ENCODE data around the gene RAD51B.
"Not testable (repeated sequence)": the region's sequence is repeated elsewhere in the genome, so short reads cannot be mapped to it uniquely, and the experiment has no call there.

Gene RAD51B

DNA sequence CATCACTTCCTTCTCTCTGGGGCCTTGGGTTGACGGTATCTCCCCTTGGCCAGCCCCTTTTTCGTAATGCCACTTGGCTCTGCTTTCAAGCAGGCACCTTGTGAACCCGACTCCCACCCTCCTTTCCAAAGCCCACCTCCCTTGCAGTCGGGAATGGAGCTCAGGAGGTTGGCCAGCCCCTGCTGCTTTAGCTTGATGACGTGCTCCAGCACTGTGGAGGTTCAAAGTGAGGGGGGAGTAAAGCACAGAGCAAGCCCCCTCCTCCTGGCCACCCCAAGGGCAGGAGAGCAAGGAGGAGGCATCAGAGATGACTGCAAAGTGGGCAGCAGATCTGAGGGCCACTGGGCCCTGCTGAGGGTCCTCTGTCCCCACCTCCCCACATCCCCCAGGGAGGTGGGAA is 869.9 kb downstream of the RAD51B start:
- no peak for FAIRE-seq

- FAIRE-seq, result no peak
Observed at GRCh38 chr14:68690089-68690958, 870.7 kb downstream of the RAD51B start.

DNA sequence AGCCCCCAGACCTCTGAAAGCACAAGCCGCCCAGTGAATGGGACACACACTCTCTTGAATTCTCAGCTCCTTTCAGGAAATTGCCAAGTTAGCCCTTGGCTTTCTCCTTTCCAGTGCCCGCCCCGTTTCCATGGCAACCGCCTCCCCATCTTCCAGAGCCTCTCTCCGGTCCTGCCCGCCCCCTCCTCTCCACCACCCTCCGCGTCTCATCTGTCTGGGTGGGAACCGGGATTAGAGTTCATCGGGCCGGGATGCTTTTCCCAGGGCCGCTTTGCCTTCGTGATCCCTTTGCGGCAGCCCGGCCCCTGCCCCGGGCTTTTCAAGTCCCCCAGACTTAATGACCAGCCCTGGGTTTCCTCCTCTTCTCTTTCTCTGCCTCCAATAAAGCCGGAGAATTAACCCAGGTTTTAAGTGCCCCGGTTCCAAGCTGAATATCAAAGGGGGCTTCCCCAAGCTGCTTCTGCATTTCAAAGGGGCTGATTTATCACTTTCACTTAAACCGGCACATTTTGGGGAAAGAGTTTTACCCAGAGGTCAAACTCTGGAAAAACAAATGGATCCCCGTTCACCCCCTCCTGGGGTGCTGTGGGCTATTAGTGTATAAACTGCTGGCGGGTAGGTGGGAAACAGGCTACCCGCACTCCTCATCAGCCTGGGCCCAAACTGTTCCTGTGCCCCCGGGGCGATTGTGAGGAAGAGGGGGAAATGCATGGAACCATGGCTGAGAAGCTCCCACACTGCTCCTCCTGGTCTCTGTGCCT is 871.6 kb downstream of the RAD51B start:
- FAIRE-seq, result no peak

DNA sequence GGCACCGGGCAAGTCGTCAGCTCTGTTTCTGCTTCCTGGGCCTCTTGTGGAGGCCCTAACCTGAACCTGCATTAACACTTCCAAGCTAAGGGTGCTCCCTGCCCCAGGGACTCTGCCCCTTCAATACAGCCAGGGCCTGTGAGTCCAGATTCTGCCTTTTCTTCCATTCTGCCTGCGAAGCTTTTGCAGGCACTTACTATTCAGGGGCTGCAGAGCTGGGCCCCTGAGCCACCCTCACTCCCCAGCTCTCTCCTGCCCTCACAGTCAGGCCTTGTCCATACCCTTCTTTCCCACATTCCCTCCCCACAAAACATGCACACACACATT is 872.2 kb downstream of the RAD51B start:
- no peak for FAIRE-seq

DNA sequence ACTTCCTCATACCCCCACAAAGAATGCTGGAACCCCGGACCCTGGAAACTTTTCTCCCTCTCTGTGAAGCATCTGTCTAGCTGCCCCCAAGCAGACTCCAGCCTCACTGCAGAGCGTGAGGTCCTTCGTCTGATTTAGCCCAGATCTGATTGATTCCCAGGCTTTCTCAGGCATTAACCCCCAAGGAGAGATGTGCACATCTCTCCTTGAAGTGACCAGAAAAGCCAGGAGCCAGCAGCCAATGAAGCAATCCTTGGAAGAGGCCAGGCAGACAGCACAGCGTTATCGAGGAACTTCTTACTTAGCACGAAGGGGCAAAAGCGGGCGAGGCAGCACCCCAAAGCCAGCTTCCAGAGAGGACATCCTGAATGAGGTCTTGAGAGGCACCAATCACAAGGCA is 872.6 kb downstream of the RAD51B start:
- no peak for FAIRE-seq

DNA sequence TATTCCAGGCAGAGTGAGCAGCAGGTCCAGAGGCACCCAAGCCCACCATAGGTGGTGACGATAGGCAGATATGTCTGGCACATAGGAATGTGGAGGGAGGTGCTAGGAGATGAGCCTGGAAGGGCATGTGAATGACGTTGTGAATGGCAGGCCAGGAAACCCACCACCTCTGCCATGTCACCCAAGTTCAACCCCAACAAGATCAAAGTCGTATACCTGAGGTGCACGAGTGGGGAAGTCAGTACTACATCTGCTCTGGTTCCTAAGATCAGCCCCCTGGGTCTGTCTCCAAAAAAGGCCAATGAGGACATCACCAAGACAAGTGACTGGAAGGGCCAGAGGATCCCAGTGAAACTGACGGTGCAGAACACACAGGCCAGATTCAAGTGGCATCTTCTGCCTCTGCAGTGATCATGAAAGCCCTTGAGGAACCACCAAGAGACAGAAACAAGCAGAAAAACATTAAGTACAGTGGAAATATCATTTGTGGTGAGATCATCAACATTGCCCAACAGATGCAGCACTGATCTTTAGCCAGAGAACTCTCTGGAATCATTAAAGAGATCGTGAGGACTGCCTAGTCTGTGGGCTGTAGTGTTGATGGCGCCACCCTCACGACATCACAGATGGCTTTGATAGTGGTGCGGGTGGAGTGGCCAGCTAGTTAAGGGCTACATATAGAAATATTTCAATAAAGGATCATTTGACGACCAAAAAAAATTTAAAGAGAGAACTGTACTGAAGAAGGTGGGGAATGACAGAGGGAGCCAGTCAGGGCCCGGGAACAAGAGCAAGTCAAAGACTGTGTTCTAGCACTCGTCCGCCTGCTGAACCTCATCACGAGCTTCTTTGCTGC is 873.6 kb downstream of the RAD51B start:
- FAIRE-seq, result no peak

DNA sequence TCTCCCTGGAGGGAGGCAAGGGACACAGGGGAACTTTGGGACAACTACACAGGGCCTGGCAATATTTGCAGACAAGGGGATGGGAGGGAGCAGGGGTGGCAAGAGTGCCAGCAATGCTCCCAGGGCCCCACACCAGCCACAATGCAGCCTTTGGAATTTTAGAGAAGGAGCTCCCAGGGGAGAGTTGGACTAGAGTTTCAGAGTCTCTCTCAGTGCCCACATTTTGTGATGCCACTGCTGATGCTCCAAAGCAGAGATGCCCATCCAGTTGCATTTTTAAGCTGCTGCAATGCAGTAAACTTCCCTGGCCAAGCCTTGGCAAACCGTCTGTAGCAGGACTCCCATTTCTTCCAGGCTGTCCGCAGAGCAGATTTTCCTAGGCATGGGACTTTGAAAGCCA is 874.3 kb downstream of the RAD51B start:
- FAIRE-seq, result no peak

DNA sequence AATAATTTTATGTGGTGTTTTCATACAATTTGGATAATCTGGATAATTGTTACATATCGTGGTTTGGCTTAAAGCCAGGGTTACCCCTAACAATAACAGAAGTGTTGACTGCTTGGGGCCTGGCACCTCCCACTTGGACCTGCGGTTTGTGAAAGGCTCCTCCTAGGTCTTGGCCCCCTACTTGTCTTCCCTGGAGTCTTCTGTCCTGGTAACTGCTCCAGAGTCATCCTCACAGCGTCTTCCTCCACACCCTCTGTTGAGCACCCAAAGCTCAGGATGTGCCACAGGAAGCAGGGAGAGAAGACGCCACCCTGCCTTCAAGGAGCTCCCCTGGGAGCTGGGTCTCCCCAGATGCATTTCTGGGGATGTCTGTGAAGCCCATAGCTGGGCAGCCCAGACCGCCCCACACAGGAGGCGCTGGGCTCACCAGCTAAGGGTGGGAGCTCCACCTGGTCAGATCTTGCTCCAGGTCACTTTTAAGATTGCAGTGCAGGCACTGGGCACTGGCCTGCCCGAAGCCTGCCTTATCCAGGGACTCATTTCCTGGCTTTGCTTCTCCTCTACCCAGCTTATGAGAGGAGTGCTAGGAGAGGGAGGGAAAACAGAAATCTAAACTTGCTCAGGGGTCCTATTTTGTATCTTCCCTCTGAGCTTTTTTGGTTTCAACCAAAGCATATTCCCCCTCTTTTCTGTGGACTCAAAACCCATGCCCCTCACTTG is 875.1 kb downstream of the RAD51B start:
- no peak for FAIRE-seq

DNA sequence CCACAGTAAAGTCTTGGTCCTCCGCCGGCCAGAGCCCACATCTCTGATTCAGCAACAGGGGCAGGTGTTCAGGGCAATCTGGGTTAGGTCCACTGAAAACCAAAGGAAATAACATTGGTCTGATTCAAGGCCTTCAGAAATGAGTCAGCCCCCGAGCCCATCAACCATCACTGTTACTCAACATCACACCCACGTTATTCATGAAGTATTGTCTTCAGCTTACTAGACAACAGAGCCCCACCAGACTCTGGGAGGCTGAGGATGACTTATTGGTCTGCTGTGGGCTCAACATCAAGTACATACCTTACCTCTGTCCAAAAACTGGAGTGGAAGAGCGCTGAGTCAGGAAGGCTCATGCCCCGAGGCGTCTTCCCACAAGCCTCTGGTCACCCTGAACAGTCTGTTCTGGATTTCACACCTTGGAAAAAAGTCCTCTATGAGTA is 875.8 kb downstream of the RAD51B start:
- no peak for FAIRE-seq

DNA sequence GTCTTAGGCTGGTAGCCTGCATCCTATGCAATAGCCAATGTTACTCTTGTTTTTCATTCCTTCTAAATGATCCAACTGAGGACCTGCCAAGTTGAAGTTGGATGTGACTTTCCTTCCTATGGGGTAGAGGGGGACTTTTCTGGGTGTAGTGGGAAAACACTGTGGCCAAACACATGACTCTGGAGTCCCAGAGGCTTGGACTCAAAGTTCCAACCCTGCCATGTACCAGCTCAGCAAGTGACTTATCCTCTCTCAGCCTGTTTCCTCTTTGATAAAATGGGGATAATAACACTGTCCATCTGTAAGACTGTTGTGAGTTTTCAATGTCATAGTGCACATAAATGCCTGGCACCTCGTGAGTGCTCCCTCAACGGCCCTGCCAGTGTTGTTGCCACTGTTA is 876.3 kb downstream of the RAD51B start:
- no peak for FAIRE-seq

GRCh38 chr14:68696266-68696665 is 876.7 kb downstream of the RAD51B start:
- FAIRE-seq, result no peak

DNA sequence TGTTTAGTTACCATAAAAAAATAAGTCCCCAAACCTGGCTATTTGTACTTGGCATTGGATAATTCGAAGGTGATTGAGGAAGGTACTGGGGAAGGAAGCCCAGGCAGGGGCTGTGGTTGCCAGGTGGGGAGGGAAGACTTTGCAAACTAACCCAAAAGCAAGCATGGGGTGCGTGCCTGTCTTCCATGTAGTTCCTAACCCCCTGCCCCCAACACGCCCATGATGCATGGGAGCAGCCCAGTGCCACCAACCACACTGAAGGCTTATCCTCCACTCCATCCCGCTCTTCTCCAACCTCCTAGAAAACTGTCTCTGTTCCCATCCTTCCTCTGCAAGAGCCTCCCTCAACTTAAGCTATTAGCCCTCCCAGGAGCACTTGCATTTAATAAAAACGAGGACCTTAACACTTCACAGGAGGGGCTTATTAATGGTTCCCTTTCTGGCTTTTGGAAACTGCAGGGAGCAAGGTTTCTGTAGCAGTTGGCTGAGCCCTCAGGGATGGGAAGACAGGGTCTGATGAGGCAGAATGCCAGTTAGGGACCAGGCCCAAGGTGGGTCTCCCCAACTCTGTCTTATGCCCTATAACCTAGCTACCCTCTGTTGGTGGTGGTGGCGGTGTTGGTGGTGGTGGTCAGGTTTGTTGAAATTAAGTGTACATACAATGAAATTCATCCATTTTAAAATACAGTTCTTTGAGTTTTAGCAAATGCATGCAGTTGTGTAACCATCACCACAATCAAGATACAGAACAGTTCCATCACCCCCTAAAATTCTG is 877.3 kb downstream of the RAD51B start:
- no peak for FAIRE-seq

GRCh38 chr14:68698773-68699172 is 879.2 kb downstream of the RAD51B start:
- not testable (repeated sequence) for FAIRE-seq

GRCh38 chr14:68701001-68701741 is 881.6 kb downstream of the RAD51B start:
- no peak for FAIRE-seq

GRCh38 chr14:68702135-68702534 is 882.6 kb downstream of the RAD51B start:
- FAIRE-seq, result no peak

DNA sequence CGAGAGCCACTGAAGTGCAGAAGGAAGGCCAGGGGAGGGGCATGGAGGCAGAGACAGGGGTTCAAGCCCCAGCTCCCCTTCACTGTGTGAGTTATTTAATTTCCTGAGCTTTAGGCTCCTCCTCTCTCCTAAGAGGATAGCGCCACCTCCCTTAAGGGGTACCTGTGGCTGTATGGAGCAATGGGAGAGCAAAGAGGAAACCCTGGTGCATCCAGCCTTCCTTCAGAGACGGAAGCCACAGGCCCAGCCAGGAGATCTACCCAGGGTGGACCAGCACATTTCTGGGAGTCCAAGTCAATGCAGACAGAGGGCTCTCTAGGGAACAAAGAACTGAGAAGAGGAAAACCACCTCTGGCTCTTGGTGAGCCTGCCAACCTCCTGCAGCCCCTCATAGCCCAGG is 883.0 kb downstream of the RAD51B start:
- no peak for FAIRE-seq

GRCh38 chr14:68703093-68703492 is 883.5 kb downstream of the RAD51B start:
- FAIRE-seq, result no peak

- no peak for FAIRE-seq
Observed at GRCh38 chr14:68704736-68705720, 885.4 kb downstream of the RAD51B start.

GRCh38 chr14:68705741-68706283 is 886.2 kb downstream of the RAD51B start:
- no peak for FAIRE-seq
